ENCODE results near the gene TCP11L2.
"Not testable (repeated sequence)": the region's sequence is repeated elsewhere in the genome, so short reads cannot be mapped to it uniquely, and the experiment has no call there.

The TCP11L2 gene

DNA sequence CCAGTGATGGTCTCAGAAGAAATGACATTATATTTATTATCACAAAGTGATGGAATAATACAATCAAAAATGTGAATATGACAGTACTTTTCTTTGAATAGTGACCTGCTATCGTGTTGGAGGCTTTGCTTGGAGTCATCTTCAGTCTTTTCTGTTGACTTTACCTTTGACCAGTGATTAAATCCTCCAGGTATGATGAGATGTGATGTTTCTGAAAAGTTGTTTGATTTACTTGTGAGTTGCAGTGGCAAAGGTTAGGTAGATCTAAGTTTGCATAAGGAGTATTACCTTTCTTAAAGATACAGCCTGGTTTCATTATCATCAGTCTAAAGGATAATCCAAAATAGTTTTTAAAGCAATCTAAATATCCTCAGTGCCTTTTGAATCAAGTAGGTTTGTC is 4.6 kb downstream of the TCP11L2 start:
- DNase-seq (ENCODE audit: low read depth in 2 of 2): no peak

DNA sequence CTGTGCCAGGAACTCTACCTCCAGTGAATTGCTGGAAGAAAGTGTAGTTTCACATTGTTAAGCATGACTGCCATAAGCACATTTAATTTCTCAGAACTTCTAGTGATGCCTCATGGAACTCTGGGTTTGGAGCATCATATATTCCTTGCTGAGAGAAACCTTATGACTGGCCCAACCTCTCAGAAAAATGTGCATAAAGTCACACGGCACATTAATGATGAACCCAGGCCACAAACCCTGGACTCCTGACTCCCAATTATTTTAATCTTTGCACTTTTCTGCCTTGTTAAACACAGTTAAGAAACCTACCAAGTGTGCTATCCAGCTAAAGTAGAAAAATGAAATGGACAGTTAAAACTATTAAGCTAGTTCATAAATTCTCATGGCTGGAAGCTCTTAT is 5.6 kb downstream of the TCP11L2 start:
- no peak for DNase-seq (ENCODE audit: low read depth in 2 of 2)

DNA sequence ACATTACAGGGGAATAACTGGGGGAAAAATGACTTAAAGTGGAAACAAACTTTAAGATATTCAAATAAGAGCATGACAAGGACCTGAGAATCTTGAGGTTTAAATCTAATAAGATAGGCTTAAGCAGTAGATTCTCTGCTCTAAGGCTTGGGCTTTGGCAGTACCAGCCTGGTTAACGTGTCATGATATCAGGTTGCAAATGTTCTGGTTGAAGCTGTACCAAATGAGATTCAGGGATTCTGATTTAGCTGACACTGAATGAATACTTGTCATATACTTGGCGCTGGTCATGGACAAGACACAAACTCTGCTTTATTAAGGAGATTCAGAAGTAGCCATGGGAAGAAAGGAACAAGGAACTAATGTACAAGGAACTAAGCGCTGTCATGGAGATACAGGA is 6.1 kb downstream of the TCP11L2 start:
- no peak for DNase-seq (ENCODE audit: low read depth in 2 of 2)

DNA sequence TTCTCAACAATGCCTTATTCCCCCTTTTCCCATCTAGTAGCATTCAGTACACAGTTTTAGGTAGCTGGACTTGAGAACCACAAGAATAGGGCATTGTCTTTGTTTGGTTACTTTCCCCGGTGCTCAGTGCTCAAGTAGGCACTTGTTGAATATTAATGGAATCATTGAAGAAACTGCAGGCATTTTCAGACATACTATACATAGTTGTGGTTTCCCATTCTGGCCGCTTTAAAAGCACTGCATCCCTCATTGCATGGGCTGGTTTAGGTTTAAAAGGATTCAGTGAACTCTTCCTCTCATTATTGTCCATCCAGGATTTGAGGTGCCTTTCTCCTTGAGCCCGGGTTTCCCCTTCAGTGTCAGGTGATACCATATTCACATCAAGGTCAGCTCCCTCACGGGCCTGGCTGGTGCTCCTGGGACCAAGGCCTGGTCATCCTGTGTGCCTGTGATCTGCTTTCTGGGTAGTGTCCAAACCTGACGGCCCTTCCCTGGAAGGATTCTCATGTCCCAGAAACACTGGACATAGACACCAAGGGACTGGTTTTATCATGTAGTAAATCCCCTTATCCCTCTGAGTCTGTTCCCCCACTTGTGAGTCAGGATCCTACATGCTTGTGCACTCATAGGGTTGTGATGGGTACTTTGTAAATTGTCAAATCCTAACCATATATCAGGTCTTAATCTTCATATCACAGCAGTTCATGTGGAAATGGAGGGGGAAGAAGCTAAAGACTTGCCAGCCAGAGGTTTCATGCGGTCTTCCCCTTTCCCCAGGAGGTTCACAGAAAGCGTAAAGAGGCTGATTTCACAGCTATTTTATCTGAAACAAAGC is 7.4 kb downstream of the TCP11L2 start:
- DNase-seq (ENCODE audit: low read depth in 2 of 2): no peak

DNA sequence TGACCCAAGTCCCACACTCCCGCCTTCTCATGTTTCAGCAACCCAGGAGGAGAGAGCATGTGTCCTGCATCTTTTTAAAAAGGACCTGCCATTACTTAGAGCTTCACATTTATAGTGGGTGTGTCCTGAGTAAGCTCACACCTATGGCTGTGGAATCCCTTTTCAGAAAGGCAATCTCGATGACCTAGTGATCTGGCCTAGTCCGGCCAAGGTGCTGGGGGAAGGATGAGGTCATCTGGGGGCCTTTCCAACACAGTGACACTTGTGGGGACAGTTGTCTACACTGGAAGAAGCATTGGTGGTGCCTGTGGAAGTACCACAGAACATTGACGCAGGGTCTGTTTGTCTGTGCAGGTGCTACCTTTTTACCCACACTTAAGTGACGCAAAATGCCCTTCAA is 8.2 kb downstream of the TCP11L2 start:
- DNase-seq (ENCODE audit: low read depth in 2 of 2): no peak

DNA sequence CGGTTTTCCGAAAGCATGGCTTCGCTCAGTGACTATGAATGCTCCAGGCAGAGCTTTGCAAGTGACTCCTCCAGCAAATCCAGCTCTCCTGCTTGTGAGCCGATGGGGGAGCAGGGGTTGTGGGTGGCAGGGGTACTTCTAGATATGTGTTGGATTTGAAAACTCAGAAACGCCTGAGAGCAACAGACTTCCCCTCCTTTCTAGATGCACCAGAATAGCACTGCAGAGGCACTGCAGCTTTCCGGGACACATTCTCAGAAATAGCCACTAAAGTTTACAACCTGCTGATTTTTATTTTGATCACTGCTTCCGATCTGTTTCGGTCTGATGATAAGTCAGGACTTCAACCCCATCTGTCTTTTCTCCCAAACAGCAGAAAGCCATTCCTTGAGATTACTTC is 8.6 kb downstream of the TCP11L2 start:
- DNase-seq (ENCODE audit: low read depth in 2 of 2): no peak

DNA sequence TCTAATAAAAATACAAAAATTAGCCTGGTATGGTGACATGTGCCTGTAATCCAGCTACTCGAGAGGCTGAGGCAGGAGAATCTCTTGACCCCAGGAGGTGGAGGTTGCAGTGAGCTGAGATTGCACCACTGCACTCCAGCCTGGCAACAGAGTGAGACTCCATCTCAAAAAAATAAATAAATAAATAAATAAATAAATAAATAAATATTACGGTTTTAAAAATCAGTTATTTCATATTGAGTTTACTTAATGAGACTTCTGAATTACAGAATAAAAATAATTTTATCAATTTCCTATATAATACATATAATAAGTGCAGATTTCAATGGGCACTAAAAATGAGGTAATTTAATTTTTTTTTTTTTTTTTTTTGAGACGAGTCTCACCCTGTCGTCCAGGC is 10.9 kb downstream of the TCP11L2 start:
- not testable (repeated sequence) for DNase-seq (ENCODE audit: low read depth in 2 of 2)

DNA sequence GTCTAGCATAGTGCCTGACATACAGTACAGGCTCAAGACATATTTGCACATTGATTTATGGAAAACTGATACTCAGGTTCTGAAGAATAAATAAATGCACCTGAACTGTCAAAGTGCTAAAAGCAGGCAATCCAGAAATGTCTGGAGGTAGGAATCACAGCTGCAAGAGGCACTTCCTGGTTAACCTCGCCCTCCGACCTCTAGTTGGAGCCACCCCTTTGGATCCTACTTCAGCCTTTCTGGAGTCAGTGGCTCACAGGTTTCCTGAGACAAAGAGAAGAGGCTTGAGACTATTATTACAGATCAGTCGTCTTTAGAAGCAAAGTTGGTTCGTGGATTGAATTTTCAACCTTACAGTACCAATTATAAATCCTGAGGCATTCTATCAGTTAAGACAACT is 13.0 kb downstream of the TCP11L2 start:
- DNase-seq (ENCODE audit: low read depth in 2 of 2): no peak

DNA sequence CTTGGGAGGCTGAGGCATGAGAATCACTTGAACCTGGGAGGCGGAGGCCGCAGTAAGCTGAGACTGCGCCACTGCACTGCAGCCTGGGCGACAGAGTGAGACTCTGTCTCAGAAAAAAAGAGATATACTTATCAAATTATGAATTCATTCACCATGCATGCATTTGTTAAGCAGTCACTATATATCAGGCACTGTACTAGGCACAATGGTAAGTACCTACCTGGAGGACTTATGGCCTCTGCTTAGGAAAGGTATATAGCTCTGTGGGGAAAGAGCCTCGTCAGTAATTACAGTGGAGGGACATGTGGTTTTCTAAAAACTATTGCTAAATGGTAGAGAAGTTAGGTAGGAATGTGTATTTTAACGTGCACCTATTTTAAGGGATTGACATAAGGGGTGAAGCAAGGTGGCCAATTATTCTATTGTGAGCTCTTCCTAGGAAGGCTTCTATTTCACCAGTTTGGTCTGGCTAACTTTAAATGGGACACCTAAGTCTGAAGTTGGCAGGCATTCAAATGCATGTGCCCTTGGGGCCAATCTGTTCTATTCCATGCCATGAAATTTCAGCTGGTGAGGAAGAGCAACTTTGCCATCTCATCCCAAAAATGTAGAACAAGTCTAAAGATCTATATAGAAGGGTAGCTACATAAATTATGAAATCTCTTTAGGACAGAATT is 15.0 kb downstream of the TCP11L2 start:
- DNase-seq (ENCODE audit: low read depth in 2 of 2): no peak

DNA sequence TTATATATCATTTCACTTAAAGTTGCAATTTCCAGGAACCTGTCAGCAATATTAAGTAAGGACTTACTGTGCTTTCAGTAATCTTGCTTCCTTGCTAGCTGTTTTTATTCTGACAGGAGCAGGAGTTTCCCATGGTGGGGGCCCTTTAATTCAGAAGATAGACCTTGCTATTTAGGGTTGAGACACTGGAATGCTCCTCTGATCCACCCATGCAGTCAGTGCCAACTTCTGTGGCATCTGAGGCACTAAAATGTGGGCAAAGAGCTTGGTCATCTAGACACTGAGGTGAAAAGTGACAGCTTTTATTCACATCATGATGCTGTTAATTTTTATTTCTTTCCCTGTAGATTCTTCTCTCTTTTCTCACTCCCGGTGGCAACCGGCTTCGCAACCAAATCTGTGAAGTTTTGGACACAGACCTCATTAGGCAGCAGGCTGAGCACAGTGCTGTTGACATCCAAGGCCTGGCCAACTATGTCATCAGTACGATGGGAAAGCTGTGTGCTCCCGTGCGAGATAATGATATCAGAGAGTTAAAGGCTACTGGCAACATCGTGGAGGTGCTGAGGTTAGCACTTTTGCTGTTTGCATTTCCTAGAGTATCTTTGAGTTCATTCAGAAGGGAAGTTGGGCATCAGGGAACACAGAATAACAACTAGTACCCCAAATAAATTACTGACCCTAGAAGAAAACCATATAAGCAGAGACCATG is 18.8 kb downstream of the TCP11L2 start:
- DNase-seq (ENCODE audit: low read depth in 2 of 2): no peak

DNA sequence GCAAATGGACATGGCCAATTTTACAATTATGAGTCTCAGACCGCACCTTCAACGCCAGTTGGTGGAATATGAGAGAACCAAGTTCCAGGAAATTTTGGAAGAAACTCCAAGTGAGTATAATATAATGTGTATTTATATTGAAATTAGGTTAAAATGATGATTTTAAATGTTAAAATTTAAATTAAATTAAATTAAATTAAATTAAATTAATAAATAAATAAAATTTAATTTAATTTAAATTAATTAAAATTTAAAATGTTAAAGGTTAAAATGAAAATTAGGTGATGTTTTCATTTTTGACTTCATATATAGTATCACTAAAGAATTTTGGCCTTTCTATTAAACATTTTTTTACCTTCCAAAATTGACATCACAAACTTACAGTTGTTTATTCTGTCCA is 21.0 kb downstream of the TCP11L2 start:
- no peak for DNase-seq (ENCODE audit: low read depth in 2 of 2)

DNA sequence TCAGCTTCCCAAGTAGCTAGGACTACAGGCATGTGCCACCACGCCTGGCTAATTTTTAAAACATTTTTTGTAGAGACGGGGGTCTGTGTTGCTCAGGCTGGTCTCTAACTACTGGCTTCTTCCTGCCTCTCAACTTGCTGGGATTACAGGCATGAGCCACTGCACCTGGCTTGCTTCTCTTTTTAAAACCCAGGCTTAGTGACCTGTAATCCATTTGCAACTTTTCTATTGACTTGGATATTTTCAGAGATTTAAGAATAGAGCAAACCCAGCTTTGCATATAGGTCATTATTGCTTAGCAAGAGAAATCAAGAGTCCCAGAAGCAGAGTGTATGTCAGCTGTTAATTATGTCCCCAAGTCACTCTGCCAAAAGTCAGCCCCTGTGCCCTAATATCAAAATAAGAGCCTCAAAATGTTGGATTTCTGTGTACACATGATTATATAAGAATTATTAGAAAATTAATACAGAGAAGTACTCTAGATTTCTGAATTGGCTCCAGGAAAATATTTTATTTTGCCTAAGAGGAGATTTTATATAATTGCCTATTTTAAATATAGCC is 24.9 kb downstream of the TCP11L2 start:
- no peak for DNase-seq (ENCODE audit: low read depth in 2 of 2)

DNA sequence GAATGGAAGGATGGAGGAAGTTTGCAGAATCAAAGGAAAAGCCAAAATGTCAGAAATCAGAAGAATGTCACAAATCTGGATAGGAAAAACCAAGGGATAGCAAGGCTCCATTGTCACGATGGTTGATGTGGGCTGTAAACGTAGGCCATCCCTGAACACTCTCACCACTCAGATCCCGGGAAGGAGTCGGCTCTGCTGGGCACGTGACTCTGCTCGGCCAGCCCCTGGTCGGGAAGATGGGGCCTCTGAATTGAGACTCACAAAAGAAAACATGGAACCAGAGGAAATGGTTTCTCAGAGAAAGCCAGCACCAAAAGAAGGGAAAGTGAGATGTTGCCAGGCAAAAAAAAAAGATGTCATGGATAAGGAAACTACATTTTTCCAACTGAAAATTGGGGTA is 26.2 kb downstream of the TCP11L2 start:
- no peak for DNase-seq (ENCODE audit: low read depth in 2 of 2)

DNA sequence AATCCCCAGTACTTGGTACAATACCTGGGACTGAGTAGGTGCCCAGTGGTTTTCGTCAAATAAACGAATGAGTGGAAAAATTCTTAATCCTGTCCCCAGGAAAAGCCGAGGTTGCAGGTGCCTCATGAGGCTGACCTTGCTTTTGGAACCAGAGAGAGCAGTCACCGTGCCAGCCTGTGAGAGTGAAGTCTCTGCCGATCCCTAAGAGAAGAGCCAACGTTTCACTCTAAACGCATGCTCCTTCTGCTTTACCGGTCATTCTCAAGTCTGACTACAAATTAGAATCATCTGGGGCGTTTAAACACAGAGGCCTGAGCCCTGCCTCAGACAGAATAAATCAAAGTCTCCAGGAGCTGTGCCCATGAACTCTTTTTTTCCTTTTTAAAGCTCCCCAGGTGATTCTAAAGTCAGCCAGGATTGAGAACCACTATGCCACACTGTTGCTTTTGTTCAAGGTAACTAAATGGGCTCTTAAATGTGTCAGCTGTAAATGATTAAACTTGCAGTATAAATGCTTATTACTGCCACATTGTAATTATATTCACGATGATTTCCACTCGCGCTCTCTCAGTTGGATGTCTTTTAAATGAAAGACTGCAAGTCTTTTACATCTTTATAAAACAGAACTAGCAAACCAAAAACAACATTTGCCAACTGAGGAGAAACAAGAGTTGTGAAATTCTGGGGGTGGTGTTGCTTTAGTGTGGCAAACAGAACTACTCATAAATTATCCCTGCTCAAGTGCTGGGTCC is 26.9 kb downstream of the TCP11L2 start:
- no peak for DNase-seq (ENCODE audit: low read depth in 2 of 2)

DNA sequence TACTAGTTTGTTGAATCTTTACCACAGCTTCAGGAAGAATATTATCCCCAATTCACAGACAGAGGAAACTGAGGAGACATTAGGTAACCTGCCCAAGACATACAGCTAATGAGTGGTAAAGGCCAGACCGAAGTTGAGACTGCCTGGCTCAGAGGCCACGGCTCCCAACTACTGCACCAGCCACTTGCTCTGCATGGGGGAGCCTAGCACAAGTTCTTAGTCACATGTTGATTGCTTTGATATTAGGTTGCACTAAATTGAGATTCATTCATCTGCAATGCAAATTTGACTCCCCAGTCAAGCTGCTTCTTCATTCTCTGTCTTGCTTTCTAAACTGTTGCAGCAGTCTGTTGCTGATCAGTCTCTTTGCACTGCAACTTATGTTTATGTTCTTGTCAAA is 29.1 kb downstream of the TCP11L2 start:
- DNase-seq (ENCODE audit: low read depth in 2 of 2): no peak

DNA sequence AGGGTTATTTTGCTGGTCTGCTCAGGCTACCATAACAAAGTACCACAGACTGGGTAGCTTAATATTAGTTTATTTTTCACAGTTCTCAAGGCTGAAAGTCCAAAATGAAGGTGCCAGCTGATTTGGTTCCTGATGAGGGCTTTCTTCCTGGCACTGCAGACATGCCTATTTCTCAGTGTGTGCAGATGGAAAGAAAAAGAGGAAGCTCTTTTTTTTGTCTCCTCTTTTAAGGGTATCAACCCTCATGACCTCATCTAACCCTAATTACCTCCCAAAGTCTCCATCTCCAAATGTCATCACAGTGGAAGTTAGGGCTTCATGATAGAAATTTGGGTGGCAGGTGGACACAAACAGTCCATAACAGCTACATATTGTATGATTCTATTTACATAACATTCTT is 30.0 kb downstream of the TCP11L2 start:
- DNase-seq (ENCODE audit: low read depth in 2 of 2): no peak

DNA sequence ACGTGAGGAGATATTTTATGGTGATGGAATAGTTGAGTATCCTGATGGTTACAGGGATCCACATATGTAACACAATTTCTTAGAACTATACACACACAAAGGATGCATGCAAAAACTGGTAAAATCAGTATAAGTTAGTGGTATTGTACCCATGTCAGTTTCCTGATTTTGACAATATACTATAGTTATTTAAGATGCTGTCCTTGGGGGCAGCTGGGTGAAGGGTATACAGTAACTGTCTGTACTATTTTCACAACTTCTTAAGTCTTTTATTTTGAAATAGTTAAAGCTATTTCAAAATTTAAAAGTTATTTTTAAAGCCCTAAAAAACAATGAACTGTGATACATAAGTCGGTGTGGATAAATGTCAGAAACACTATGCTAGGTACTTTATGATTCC is 30.5 kb downstream of the TCP11L2 start:
- no peak for DNase-seq (ENCODE audit: low read depth in 2 of 2)

DNA sequence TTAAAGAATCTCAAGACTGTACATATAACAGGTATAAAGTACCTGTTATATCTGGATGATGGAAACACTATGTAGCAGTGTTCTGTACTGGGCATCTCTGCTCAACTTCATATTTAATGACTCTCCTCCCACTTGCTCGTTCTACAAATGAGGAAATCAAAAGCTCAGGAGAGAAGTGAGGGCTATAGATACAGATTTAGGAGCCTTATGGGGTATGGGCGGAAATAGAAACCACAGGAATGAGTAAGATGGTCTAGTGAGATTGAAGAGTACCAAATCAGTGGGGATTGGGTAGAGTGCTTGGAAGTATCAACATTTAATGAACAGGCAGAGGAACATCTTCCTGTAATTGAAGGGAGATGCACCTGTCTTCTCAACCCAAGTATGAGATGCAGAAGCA is 31.2 kb downstream of the TCP11L2 start:
- DNase-seq (ENCODE audit: low read depth in 2 of 2): no peak

DNA sequence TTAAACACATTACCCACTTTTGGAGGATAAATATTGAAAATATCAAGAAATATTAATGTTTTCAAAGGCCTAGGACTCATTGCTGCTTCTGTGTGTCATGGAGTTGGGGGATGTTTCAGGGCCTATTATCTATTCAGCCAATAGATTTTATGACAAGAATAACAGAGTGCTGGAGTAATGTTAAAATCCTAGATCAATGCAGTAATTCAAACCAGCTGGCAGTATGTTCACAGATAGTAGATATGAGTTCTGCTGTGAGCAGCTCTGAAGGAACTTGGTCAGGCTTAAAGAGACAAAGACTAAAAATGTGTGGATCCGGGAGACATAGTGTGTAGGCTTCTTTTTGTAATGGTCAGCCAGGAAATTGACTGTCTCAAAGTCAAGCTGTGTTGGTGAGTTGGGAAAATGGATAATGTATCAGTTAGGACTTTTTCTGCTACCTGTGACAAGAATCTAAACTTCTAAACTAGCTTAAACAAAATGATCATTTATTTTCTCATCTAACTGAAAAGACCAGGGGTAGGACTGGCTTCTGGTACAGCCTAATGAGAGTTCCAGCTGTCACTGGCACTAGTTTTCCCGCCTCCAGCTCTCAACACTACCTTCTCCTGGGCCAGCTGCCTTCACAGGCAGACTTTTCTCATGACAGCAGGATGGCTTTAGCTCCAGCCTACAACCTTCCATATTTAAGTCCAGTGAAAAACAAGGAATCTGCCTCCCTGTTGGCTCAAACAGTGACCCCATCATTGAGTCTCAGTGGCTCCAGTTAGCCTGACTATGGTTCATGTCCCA is 38.7 kb downstream of the TCP11L2 start:
- no peak for DNase-seq (ENCODE audit: low read depth in 2 of 2)

DNA sequence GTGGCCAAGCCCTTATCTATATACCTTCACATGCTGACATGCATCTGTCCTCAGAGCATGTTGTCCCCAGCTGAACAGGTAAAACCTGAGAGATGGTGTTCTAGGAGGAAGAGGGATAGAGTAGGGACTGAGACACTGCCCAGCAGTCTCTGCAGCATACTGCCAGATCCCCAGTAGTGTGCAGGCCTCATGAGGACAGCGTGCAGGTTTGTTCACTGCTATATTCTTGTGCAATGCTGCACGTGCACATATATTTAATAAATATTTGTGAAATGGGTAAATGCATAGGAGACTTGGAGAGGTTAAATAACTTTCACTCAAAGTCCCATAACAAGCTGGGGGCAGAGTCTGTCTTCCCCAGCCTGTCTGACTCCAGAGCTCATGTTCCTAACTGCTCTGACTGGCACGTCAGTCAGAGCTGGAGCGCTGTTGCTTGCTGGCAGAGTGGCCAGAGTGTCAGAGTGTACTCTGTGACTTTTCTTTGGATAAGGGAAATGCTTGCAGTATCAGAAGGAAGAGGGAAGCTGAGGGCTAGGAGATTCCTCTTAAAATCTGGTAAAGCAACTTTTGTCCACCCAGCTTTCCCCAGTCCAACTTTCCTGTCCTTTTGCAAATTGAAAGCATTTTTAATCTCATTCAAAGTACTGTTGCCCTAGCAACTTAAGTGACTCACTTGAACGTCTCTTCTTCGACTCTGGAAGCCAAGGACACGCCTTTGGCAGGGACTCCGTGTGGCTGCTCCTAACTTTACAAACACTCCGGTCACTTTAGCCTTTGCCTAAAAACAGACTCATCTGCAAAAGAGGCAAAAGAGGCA is 40.1 kb downstream of the TCP11L2 start:
- DNase-seq (ENCODE audit: low read depth in 2 of 2): no peak

Data from activated CD8-positive, alpha-beta memory T cell treated with anti-CD3 and anti-CD28 coated beads for 4 hours (primary cell).